Measurements from ENCODE around the gene ENTPD2. TPM values are rescaled to one million over a fixed set of nuclear protein-coding genes. Genes with fewer than 3 reads are reported as not detected.

The ENTPD2 gene
- total RNA-seq, 1 experiment from 2014 or later: 32.5 TPM

- no peaks in the 10 kb centered on the region for H3K9me2 ChIP-seq (ENCODE audit: insufficient read depth)
- TF ChIP-seq EZH2 (IDR thresholded peaks at IDR 0.05): no peak
- TF ChIP-seq CEBPB (IDR thresholded peaks at IDR 0.05; ENCODE audit: low read depth): no peak
- no peak overlapping the region for H2AFZ ChIP-seq (ENCODE audit: low read depth, low read length, poor library complexity, severe bottlenecking)
- H3K79me2 ChIP-seq (ENCODE audit: insufficient read depth, low read length): no peaks in the 10 kb centered on the region
- RAD21 ChIA-PET (ENCODE audit: low non-redundant PET in 1 of 2, low total read pairs in 2 of 2, uncharacterized antibody in 2 of 2, unreplicated experiment in 2 of 2): no interaction called here
- peaks cover 0 to 4% of the 10 kb centered on the region in 2 experiments; a peak in 1 of 4 replicates for H3K9me3 ChIP-seq (ENCODE audit: control insufficient read depth in 1 of 2, insufficient read depth in 1 of 2, low read depth in 1 of 2, low read length in 2 of 2)
- CTCF ChIA-PET: no interaction called here
- no peaks in the 10 kb centered on the region for H3K4me1 ChIP-seq (ENCODE audit: control insufficient read depth in 1 of 2, insufficient read depth in 2 of 2, low read length in 2 of 2)
- BruUV-seq (replicated peaks): no TSS peak
- H3K27ac ChIP-seq (ENCODE audit: low read depth, low read length): no peak overlapping the region
- H3K4me2 ChIP-seq (ENCODE audit: low read length): no peak overlapping the region
- ATAC-seq: no peak
- no peaks in the 10 kb centered on the region for H4K20me1 ChIP-seq (ENCODE audit: insufficient read depth)
- no peak overlapping the region for H3K4me3 ChIP-seq (replicated peaks in 1 of 2; ENCODE audit: low read depth in 1 of 2, low read length in 2 of 2)
- intact Hi-C loops (cut with micrococcal nuclease): no loop called here
- POLR2A ChIA-PET: no interaction called here
- no peak for DNase-seq (ENCODE audit: low read depth, low spot score)
- H3K27me3 ChIP-seq (ENCODE audit: insufficient read depth, low read length): no peaks in the 10 kb centered on the region
- H3K36me3 ChIP-seq (ENCODE audit: control insufficient read depth in 1 of 2, insufficient read depth in 2 of 2, low read length in 2 of 2): peaks cover 3 to 6% of the 10 kb centered on the region in 2 experiments; a peak in 3 of 4 replicates
- H3K9ac ChIP-seq (ENCODE audit: low read length): no peak overlapping the region
Observed at GRCh38 chr9:137007108-137007815, 46.6 kb downstream of the ENTPD2 start.

DNA sequence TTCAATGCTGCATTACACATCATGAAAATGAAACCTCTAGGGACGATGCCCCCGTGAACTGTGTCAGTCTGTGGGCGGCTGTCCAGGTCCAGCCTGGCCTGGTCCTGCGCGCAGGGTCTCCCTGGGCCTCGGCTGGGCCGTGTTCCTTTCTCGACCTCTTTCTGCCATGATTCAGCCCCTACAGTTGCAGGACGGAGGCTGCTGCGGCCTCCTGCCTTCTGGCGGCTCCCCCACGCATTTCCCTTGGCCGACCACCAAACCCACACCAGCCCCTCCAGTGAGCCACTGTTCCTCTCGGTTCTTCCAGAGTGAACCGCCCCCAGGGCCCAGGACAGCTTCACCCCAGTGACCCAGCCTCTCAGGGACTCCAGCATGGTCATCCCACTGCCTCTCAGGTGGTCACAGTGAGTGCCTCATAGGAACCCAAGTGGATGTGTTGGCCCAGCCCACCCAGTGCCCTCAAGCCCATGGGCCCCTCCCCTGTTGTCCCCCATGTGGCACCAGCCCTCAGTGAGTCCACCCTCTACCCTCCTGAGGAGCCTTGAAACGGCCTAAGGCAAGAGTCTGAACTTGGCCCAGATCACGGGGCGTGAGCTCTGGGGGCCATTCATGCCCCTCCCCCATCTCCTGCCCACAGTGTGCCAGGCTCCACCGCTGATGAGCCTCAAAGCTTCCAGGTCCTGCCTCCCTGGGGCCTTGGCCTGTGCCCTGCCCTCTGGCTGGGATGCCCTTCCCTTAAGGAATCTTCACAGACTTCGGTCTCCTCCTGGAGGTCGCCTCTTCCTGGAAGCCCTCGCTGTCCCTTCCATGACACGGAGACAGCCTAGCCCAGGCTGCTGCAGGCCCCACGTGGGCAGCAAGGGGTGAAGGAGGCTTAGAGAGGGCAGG, 47.5 kb downstream of the ENTPD2 start:
- RAD21 ChIA-PET (ENCODE audit: low non-redundant PET in 1 of 2, low total read pairs in 2 of 2, uncharacterized antibody in 2 of 2, unreplicated experiment in 2 of 2): no interaction called here
- intact Hi-C loops (cut with micrococcal nuclease): no loop called here
- H3K9me2 ChIP-seq (ENCODE audit: insufficient read depth): no peaks in the 10 kb centered on the region
- DNase-seq (ENCODE audit: low read depth, low spot score) (no peak), ATAC-seq (0 out of 2 replicates have a peak, but pooled peaks have one; percentile 12)
- no peaks in the 10 kb centered on the region for H4K20me1 ChIP-seq (ENCODE audit: insufficient read depth)
- H3K27me3 ChIP-seq (ENCODE audit: insufficient read depth, low read length): no peaks in the 10 kb centered on the region
- no peak overlapping the region for H3K4me3 ChIP-seq (replicated peaks in 1 of 2; ENCODE audit: low read depth in 1 of 2, low read length in 2 of 2)
- no peaks in the 10 kb centered on the region for H3K79me2 ChIP-seq (ENCODE audit: insufficient read depth, low read length)
- peaks cover 0 to 5% of the 10 kb centered on the region in 2 experiments; a peak in 1 of 4 replicates for H3K36me3 ChIP-seq (ENCODE audit: control insufficient read depth in 1 of 2, insufficient read depth in 2 of 2, low read length in 2 of 2)
- no peak overlapping the region for H3K4me2 ChIP-seq (ENCODE audit: low read length)
- H3K9ac ChIP-seq (ENCODE audit: low read length): no peak overlapping the region
- CTCF ChIA-PET: no interaction called here
- no peak overlapping the region for H2AFZ ChIP-seq (ENCODE audit: low read depth, low read length, poor library complexity, severe bottlenecking)
- peaks cover 5 to 8% of the 10 kb centered on the region in 2 experiments for H3K4me1 ChIP-seq (ENCODE audit: control insufficient read depth in 1 of 2, insufficient read depth in 2 of 2, low read length in 2 of 2)
- BruUV-seq (replicated peaks): no TSS peak
- POLR2A ChIA-PET: no interaction called here
- H3K27ac ChIP-seq (ENCODE audit: low read depth, low read length): no peak overlapping the region
- H3K9me3 ChIP-seq (ENCODE audit: control insufficient read depth in 1 of 2, insufficient read depth in 1 of 2, low read depth in 1 of 2, low read length in 2 of 2): peaks cover 0 to 4% of the 10 kb centered on the region in 2 experiments; a peak in 1 of 4 replicates
- no peak for TF ChIP-seq ELF1 (IDR thresholded peaks at IDR 0.05; ENCODE audit: borderline replicate concordance, low read depth)
- TF ChIP-seq YY1 (IDR thresholded peaks at IDR 0.05; ENCODE audit: extremely low read depth, insufficient replicate concordance, low read depth, low read length): no peak
- TF ChIP-seq, protein P1, sequence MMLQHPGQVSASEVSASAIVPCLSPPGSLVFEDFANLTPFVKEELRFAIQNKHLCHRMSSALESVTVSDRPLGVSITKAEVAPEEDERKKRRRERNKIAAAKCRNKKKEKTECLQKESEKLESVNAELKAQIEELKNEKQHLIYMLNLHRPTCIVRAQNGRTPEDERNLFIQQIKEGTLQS (IDR thresholded peaks at IDR 0.05): no peak
- TF ChIP-seq EZH2phosphoT487 (IDR thresholded peaks at IDR 0.05; ENCODE audit: borderline replicate concordance): no peak
- no peak for TF ChIP-seq CEBPB (IDR thresholded peaks at IDR 0.05; ENCODE audit: low read depth)
- no peak for TF ChIP-seq ZBTB33 (IDR thresholded peaks at IDR 0.05; ENCODE audit: extremely low read depth, insufficient replicate concordance, low read length)
- TF ChIP-seq SP1 (IDR thresholded peaks at IDR 0.05; ENCODE audit: low read depth): no peak
- no peak for TF ChIP-seq REST (IDR thresholded peaks at IDR 0.05; ENCODE audit: low read depth)
- no peak for TF ChIP-seq ZFX (IDR thresholded peaks at IDR 0.05)
- TF ChIP-seq MAX (IDR thresholded peaks at IDR 0.05): no peak

Measured in HCT116 (cell line).